NCI-H2227 treated with DMSO at 0.1 percent for 48 hours (cell line): ENCODE measurements around the gene TMX1.

ENCODE experiments used
- DNase-seq: peaks from one replicate; lab custom pipeline; 2025; lab: John Stamatoyannopoulos, UW

TMX1 gene

DNA sequence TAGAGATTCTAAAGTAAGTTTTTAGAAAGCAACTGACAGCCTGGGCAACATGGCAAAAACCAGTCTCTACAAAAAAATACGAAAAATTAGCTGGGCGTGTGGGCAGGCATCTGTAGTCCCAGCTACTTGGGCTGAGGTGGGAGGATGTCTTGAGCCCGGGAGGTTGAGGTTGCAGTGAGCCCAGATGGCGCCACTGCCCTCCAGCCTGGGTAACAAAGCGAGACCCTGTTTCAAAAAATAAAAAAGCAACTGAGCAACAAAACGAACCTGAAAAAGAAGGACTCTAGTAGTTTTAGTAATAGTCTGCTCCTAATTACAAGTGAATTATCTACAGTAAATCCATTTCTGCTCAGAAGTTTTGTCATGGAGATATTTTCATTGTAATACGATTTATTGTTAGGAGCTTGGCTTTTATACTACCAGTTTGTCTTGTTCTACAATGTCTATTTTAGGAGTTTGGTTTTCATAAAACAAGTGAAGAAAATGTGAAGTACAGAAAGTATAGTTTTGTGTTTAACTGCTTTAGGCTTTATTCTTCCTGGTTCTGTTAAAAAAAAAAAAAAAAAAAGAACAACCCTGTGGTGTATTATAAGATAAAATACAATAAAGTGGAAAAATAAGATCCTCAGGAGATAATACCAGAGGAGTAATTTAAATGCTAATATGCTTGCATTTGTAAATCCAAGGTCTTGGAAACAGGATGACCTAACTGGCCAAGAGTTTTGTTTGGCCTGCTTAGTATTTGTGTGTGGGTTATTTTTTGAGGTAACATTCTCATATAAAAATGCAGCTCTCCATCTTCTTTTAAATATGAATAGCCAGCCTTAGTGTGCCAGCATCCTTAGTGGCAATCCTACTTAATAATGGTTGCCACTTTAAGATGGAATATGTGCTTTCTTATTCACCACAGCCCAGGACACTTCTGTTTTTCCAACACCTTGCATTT lies 2.8 kb downstream of the TMX1 start:
- peak; percentile 35 for DNase-seq

DNA sequence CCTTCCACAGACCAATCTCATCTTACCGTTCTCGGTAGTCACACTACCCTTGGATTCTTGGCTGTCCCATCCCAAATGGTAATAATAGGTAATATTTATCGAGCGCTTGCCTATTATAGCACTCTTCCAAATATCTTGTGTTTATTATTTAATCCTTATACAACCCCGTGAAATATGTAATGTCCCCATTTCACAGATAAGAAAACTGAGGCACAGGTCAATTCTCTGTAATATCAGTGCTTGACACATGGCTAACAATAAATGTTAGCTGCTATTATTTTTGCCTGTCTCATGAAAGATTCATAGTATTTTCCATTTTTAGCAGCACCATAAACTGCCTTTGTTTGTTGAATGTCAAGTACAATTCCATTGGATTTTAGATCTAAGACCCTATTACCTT lies 4.5 kb downstream of the TMX1 start:
- no peak for DNase-seq

DNA sequence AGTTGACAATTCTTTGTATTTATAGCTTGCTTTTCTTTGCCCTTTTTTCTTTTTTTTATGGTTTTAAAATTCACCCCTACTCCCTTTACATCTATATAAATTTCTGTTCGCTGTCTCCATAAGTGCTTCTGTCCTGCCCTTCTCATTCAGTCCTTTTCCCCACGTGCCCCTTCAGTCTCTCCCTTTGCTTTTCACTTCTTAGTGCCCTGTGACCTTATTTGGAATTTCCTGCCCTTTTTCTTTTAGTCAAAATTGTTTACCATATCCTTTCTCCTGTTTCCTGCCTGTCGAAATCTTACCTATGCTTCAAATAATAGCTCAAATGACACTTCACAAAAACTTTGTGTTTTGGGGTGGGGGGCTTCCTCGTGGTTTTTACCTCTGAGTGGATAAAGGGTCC lies 6.0 kb downstream of the TMX1 start:
- DNase-seq: no peak

DNA sequence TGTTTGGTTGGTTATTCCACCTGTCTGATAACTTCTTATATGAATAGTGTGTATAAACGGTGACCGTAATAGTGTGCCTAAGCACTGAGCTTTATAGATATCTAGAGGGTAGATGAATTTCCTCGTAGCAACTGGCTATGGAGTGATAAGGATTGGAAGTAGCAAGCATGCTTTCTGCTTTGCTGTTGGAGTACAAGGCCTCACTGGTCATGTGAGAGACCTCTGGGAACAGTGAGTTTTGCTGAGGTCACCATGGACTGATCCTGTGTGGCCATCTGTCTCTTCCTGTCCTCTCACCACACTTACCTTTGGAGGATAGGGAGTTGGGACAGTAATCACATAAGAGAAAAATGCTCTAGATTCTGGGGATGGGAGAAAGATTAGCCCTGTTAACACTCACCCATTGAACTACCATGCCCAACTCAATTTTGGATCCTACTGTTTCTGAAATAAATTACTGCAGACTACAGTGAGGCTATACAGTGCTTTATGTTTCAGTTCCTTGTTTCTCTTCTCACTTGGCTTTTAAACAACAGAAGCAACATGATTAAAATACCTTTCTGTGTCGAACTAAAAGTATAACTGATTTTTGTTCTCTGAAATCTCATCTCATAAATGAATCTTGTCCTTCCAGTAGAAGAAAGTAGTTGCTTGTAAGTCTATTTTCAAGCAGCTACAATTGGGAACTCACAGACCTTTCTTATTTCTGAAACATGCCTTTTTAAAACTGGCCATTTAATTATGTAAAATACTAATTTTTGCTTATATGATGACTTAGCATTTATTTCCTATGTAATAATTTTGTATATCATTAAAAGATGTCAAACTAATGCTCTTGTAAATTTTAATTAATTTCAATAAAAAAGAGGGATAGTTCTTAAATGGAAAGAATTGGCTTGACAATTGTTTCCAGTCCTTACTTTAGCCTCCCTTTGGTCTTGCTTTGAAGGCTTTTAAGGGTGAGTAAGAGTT lies 8.3 kb downstream of the TMX1 start:
- DNase-seq: no peak

DNA sequence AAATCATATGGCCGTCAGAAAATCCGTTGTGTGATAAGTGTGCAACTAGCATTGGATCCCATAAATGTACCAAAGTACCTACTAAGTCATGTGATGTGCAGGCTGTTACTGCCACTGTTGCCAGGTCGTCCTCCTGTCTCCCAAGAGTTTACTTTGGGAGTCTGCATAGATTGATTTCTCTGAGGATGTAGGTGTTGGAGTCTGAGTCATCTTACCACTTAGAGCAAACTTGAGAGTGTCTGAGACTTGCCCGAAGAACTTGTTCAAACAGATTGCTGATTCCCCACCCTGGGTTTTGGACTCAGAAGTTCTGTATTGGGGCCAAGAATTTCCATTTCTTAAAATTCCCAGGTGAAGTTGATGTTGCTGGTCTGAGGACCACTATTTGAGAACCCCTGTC lies 11.4 kb downstream of the TMX1 start:
- DNase-seq: no peak

DNA sequence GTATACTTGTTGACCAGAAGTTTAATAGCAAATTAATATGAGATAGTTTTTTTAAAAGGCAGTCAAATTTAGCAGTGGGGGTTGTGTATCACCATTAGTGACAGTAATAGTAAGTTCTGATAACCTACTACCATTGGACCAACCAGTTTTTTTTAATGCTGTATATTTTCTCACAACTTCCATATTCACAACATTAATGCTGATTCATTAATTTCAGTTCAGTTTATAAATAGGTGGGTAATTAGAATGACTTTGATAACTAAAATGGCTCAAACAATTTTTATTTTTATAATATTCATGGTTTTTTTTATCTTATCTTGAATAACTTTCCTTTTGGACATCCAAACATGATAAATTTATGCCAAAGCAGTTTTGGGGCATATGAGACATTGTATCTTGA lies 13.8 kb downstream of the TMX1 start:
- no peak for DNase-seq

DNA sequence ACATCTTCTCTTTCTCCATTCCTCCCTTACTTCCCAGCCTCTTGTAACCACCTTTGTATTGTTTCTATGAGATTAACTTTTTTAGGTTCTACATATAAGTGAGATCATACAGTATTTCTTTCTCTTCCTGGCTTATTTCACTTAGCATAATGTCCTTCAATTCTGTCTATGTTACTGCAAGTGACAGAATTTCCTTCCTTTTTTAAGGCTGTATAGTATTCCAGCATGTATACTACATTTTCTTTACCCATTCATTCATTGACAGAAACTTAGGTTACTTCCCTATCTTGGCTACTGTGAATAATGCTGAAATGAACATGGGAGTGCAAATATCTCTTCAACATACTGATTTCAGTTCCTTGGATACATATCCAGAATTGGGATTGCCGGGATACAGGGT lies 18.2 kb downstream of the TMX1 start:
- no peak for DNase-seq

DNA sequence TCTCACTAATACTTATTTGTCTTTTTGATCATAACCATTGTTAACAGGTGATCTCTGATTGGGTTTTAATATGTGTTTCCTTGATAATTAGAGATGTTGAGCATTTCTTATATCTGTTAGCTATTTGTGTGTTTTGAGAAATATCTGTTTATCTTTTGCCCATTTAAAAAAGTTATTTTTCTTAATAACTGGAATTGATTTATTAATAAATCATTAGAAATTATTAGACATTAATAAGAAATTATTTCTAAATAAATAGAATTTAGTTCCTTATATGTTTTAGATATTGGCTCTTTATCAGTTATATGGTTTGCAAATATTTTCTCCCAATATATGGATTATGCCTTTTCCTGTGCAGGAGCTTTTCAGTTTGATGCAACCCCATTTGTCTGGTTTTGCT lies 18.7 kb downstream of the TMX1 start:
- no peak for DNase-seq

DNA sequence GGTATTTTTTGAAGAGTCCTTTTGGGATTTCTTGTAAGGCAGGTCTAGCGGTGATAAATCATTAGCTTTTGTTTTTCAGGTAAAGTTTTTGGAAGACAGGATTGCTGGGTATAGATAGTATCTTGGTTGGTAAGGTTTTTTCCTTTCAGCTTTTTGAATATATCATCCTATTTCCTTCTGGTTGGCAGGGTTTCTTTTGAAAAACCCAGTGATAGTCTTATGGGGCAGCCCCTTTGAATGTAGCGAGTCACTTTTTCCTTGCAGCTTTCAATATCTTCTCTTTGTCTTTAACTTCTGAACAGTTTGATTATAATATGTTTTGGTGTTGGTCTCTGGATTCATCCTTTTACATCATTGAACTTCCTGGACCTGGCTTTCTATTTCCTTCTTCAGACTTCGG lies 20.2 kb downstream of the TMX1 start:
- no peak for DNase-seq

DNA sequence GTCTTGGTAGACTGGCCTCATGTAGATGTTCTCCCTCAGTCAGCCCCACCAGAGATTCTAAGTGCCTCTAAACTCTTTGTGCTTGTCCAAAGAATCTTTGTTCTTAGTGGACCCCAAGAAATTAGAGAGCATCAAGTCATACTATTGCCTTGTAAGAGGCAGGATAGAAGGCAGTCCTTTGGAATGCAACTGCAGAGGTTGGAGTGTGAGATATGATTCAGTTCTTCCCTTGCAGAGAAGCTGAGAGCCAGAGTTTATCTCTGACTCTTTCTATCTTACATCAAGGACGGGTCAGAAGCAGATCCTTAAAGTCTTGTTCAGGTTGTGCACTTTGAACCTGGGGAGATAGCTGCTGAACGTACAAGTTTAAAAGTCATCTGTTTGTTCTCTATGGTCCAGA lies 21.1 kb downstream of the TMX1 start:
- no peak for DNase-seq

DNA sequence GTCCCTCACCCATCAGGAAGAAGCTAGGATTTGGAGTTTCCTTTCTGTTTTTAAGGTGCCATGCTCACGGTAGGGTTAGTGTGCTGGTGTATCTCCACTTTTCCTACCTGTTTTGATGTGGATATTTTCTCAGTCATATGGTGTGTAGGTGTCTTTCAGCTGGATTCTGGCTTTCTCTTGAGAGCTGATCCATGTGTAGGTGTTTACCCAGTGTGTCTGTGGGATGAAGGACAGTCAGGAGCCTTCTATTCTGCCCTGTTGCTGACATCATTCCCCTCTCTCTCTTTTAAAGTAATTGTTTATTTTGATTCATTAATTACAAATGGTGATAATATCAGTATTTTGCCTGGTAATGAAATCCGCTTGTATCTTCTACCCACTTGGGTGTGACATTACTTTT lies 22.8 kb downstream of the TMX1 start:
- DNase-seq: no peak

DNA sequence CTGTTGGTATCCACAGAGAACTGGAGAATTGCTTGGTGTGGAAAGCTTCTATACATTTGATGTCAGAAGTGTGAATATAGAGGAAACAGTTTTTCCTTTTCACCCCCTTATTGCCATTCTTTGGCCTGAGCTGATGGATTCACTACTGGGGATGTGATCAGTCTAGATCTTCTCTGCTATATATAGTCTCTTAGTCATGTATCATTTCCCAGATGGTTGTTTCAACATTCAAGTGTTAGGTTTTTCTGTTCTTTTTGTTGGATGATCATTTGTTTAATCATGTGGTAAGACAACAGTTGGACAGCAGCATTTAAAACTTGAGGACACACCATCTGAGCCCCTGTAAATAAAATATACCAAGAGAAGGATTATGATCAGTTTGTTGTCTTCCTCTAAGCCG lies 29.6 kb downstream of the TMX1 start:
- no peak for DNase-seq

DNA sequence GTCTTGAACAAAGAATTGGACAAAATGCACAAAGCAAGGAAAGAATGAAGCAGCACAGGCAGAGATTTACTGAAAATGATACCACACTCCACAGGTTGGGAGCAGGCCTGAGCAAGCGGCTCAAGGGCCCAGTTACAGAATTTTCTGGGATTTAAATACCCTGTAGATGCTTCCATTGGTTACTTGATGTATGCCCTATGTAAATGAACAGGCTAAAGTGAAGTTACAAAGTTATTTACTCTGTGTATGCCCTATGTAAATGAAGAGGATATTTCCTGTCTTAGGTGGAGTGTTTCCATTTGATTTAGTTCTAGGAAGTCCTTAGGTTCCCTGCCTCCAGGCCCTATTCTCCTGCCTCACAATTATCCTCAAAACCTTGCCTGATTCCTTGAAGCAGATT lies 36.6 kb downstream of the TMX1 start:
- no peak for DNase-seq

DNA sequence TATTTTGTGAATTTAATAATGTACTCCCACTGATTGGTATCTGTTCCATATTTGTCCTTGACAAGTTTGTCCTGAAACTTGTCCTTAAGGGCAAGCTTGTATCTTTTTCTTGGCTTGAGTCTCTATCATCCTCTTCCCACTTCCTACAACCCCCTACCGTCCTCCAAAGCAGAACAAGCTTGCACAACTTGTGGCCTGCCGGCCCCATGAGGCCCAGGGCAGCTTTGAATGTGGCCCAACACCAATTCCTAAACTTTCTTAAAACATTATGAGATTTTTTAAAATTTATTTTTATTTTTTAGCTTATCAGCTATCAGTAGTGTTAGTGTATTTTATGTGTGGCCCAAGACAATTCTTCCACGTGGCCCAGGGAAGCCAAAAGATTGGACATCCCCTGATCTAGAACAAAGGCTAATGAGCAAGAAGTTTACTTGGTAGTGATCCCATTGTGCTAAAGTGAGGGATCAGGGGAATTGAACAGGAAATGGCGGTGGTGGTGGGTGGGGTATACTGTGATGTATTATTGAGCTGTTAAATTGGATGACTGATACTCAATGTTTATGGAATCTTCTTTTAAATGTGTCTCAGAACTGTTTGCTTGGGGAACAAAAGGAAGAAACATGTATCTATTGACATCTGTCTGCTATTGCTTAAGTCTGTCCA lies 37.8 kb downstream of the TMX1 start:
- DNase-seq: no peak

DNA sequence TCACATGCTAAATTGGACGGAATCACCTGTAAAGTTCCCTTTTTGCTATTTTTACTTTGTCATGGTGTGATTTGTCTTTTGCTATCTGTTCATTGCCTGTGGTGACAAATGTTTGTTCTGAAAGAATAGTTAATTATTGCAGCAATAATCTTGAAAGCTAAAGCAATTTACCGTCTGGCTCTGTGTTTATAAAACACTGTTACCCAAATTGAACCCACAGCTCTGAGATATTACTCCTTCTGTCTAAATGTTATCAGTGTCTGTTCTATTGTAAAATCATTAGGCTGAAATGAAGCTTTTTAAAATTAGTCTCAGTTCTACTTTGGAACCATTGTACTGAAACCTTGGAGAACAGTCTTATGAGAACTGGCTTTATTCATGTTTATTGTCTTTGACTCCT lies 42.5 kb downstream of the TMX1 start:
- DNase-seq: no peak

DNA sequence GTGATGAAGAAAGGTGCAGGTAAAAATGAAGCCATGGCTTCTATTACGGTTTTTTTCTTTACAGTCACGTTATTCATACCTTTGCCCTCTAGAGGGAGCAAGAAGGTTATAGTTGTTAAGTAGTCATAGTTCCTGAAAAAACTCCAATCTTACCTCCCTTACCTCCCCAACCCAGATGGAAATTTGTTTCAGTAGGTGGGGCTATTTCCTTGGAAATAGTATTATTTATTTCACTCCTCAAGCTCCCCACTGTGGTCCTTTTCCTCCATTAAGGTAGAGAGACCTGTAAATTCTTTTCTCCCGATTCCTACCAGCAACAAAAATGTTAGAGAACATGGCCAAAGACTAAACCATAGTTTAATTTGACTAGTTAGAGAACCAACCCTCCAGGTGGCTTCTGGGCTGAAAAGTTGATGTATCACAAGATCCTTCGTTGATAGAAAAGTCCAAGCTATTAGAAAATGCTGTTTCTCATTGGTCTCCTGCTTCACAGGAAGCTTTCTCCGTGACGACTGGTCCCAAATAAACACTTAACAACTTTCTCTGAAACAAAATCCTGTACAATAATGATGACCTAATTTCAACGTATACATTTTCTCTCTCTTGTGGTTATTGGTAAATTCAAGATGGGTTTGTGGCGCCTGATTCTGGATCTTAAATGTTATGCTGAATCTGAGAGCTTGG lies 43.5 kb downstream of the TMX1 start:
- DNase-seq: peak; percentile 88

DNA sequence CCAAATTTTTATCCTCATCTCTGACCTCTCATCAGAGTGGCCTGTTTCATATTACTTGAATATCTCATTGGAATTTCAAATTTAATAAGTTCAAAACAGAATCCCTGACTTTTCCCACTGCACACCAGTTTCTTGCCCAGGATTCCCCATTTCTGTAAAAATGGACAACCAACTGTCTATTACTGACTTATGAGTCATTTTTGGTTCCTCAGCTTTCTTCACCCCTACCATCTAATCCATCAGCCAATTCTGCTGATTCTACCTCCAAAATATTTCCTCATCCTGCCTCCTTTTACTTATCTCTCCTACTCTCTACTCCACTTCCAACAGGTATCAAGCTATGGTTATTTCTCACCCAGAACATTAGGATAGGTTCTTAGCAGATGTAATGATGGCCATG lies 44.2 kb downstream of the TMX1 start:
- DNase-seq: no peak

DNA sequence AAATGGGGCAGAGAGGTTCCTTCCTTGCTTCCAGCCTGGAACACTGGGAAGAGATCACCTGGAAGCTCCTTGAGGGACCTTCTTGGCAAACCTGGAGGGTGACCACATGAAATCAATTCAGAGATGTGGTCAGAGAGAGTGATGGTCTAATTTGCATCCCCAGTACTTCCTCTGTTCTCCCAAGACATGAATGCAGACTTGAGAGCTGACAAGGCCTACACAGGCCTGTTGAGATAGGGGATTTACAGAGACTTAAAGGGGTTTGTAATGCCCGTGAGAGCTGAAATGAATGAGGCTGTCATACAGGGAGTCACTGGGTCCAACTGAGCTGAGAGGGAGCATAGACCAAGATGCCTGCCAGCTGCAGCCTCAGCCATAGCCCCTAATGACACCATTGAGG lies 45.1 kb downstream of the TMX1 start:
- DNase-seq: no peak

DNA sequence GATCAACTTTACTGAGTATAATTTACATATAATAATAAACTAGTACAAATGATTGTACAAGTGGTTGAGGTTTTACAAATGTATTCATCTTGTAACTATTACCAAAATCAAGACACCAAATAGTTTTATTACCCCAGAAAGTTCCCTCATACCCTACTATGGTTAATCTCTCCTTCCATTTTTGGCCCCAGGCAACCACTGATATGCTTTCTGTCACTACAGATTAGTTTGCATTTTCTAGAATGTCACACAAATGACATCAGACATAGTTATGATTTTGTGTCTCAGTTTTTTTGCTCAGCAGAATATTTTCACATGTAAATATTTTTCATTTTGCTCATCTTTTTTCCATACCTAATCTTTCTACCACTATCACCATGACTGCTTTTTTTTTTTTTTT lies 49.1 kb downstream of the TMX1 start:
- DNase-seq: no peak

DNA sequence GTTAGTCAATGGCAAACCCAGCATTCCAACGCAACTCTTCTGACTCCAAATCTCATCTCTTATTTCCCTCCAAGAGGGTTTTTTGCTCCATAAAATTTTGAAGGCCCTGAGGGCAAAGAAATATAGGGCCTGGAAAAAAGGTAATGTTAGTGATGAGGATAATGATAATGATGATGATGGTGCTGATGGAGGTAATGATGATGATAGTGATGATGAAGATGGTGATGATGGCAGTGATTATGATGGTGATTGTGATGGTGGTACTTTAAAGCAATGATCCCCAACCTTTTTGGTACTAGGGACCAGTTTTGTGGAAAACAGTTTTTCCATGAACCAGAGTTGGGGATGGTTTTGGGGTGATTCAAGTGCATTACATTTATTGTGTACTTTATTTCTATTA lies 50.1 kb downstream of the TMX1 start:
- no peak for DNase-seq

DNA sequence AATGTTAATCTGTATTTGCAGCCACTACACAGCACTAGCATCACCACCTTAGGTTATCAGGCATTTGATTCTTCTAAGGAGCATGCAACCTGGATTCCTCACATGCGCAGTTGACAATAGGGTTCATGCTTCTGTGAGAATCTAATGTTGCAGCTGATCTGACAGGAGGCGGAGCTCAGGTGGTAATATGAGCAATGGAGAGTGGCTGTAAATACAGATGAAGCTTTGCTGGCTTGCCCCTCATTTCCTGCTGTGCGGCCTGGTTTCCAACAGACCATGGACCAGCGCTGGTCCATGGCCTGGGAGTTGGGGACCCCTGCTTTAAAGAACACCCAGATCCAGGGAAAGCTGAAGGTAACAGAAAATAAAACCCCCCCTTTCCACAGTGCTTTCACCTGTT lies 51.0 kb downstream of the TMX1 start:
- DNase-seq: no peak
